Hepatocyte (in vitro differentiated cells): ENCODE measurements around the gene AGFG2.
"Not testable (repeated sequence)": the region's sequence is repeated elsewhere in the genome, so short reads cannot be mapped to it uniquely, and the experiment has no call there.

Experiments used
- CTCF ChIP-seq: fragments of 200-600 bp; sonication (generic); IDR thresholded peaks from 2 replicates; pipeline ENCODE4 v1.5.1; 2016; ENCODE audit warnings: antibody characterized with exemption, mild to moderate bottlenecking; ENCODE audit not compliant: poor library complexity
- EZH2 ChIP-seq: fragments of 200-600 bp; sonication (generic); IDR thresholded peaks from 2 replicates; pipeline ENCODE4 v1.6.1; 2016; ENCODE audit warnings: antibody characterized with exemption, mild to moderate bottlenecking, borderline replicate concordance

- TF ChIP-seq CTCF, EZH2: not testable (repeated sequence)
Measured at GRCh38 chr7:100521909-100522593, 17.0 kb upstream of the AGFG2 start.
